Omental fat pad (tissue), 4 donors: Measurements from ENCODE around the gene MGAT4A. TPM values are rescaled to one million over a fixed set of nuclear protein-coding genes. Genes with fewer than 3 reads are reported as not detected.

Experiments used
- ATAC-seq: fragments of 150-250 bp; one replicate; pipeline ENCODE4 v1.9.1; 2016; ENCODE audit warnings: mild to moderate bottlenecking, moderate library complexity; ENCODE audit not compliant: low FRiP score
- DNase-seq: peaks from one replicate; pipeline ENCODE4 v3.0.0-alpha.2; 2019; ENCODE audit warnings: low spot score
- total RNA-seq, 4 donors: library from RNA; depleted of rRNA; stranded (reverse); fragments of >200 nt; gene quantifications; one replicate each; pipeline ENCODE4 v1.1.0, GENCODE V29; 2016
- TF ChIP-seq, protein P1 (sequence below), 3 donors: fragments of 450-650 bp; IDR thresholded peaks; one replicate each; pipeline ENCODE4 v1.5.1; 2016 to 2017; ENCODE audit warnings: antibody characterized with exemption in 3 of 3, mild to moderate bottlenecking in 3 of 3, moderate library complexity in 2 of 3

The MGAT4A gene
- total RNA-seq, 4 donors from 2014 or later, result 20.1 to 93.7 (median 43.2) TPM

DNA sequence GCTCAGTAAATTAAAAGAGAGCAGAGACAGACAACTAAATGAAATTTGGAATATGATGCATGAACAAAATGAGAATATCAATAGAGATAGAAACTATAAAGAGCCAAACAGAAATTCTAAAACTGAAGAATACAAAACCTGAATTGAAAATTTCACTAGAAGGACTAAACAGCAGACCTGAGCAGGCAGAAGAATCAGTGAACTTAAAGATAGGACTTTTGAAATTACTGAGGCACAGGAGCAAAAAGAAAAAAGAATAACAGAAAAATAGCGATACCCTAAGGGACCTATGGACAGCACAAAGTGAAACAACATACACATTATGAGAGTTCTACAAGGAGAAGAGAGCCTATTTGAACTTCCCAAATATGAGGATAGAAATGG is 80.9 kb downstream of the MGAT4A start:
- TF ChIP-seq, protein P1, sequence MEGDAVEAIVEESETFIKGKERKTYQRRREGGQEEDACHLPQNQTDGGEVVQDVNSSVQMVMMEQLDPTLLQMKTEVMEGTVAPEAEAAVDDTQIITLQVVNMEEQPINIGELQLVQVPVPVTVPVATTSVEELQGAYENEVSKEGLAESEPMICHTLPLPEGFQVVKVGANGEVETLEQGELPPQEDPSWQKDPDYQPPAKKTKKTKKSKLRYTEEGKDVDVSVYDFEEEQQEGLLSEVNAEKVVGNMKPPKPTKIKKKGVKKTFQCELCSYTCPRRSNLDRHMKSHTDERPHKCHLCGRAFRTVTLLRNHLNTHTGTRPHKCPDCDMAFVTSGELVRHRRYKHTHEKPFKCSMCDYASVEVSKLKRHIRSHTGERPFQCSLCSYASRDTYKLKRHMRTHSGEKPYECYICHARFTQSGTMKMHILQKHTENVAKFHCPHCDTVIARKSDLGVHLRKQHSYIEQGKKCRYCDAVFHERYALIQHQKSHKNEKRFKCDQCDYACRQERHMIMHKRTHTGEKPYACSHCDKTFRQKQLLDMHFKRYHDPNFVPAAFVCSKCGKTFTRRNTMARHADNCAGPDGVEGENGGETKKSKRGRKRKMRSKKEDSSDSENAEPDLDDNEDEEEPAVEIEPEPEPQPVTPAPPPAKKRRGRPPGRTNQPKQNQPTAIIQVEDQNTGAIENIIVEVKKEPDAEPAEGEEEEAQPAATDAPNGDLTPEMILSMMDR (IDR thresholded peaks at IDR 0.05), result no peak
- DNase-seq (no peak), ATAC-seq (no peak)

DNA sequence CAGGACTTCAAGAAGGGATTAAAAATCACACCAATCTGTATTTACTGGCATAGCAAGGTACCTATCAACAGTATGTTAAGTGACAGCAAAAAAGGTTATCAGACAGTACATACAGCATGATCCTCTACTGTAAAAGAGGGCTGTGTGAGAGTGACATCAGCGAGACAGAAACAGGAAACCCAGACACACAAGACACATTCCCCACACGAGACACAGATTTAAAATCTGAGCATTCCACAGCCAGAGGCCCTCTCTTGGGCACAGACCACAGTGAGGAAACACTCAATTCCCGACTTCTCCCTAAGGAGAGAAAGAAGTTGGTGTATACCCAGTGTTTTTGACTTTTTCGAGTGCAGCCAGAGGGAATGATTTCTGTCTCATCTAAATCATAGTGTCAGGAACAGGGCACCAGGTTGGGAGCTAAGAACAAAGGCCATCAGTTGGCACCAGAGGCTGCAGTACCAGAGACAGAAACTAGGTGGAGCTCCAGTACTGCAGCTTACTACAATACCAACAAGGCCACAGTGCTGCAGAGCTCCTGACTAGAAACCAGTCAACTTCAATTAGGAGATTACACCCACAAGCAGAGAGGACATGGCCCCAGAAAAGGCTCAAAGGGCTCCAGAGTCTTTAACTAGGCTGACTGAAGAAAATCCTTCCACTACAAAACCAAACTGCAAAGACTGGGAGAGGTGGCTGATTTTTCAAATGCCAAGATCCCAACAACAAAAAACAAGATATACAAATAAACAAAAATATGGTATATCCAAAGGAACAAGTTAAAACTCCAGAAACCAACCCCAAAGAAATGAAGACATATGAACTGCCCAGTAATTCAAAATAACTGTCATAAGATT is 81.6 kb downstream of the MGAT4A start:
- ATAC-seq (peak; percentile 93), DNase-seq (peak; percentile 92)
- TF ChIP-seq, protein P1 (IDR thresholded peaks at IDR 0.05), result peak in 1 of 3 donors; percentile 98

DNA sequence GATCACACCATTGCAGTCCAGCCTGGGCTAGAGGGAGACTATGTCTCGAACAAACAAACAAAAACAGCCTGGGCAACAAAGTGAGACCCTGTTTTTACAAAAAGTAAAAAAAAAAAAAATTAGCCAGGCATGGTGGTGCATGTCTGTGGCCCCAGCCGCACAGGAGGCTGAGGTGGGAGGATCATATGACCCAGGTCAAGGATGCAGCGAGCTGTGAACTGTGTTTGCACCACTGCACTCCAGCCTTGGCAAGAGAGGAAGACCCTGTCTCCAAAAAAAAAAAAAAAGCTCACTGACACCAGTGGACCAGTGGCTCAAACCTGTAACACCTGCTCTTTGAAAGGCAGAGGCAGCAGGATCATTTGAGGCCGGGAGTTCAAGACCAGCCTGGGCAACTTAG is 82.5 kb downstream of the MGAT4A start:
- DNase-seq, result no peak
- TF ChIP-seq, protein P1 (IDR thresholded peaks at IDR 0.05), result no peak
- ATAC-seq, result no peak

DNA sequence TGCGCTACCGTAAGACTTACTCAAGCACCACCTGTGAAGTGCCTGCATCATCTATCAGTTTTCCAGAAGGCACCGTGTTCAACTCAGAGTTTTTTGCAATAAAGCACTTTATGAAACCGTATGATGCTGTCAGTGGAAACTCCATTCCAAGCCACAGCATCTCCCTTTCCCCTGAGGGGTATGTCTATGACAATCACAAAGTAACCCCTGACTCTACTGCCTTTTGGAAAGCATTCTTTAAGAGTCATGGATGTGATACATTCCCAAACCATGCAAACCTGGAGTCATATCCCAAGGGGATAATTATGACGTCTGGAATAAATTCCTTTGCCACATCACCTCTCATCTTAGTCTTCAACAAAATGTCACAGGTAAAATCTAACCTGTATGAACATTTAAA is 83.3 kb downstream of the MGAT4A start:
- TF ChIP-seq, protein P1 (IDR thresholded peaks at IDR 0.05), result no peak
- ATAC-seq, result no peak

DNA sequence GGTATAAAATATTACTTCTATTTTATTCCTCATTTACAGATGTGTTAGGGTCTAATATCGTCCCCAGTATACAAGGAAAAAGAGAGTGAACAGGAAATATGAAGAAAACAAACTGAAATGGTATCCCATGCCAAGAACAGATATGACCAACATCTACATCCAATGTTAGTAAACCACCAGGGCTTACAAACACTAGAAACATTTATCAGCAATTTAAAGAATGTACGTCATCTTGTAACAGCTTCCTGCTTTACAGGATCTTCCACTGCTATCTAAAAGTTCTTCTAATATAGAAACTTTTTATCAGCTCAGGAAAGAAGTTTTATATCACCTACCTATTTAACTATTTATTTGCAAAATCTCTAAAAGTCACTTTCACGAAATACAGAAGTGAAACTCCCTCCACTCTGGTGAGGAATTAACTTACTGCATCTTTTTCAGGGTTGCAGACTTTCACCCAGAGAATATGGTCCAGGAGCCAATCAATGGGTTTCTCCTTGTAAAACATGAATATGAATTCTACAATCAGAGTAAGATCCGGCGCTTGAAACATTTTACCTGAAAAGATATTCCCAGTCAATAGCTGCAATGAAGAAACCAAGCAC is 87.3 kb downstream of the MGAT4A start:
- TF ChIP-seq, protein P1 (IDR thresholded peaks at IDR 0.05), result no peak
- DNase-seq (no peak), ATAC-seq (no peak)

More for the DNA sequence above, 83.3 kb downstream of the MGAT4A start:
- no peak for DNase-seq

DNA sequence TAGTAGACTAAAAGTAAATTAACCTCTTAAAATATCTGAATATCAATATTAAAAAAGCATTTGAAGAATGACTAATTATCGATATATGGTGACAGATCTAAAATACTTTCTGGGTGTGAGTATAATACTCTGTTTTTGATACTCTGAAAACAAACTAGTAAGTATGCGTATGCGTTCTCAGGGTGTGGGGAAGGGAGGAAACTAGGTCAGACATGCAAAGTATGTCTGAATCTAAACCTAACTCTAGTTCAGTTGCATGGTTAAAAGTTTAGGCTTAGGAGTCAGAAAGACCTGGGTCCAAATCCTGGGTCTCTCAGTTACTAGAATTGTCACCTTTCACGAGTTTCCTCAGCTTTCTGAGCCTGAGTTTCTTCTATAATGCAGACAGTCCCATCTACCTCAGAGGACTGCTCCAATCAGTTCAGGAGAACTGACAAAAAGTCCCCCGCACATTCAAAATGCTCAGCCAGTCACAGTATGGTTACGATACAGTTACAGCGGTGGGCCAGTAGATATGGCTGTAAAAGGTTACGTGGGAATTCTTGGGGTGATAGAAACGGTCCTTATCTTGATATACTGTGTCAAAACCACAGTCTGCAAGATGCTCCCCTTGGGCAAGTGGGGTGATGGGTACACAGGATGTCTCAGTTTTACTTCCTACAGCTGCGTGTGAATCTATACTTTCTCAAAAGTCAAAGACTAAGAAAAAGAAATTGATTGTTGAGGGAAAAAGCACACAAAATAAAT is 93.4 kb downstream of the MGAT4A start:
- no peak for DNase-seq
- ATAC-seq, result no peak

More for the DNA sequence above, 93.4 kb downstream of the MGAT4A start:
- TF ChIP-seq, protein P1 (IDR thresholded peaks at IDR 0.05), result no peak
